HG02642 (cell line): ENCODE measurements around the gene CISD2.
"Not testable (repeated sequence)": the region's sequence is repeated elsewhere in the genome, so short reads cannot be mapped to it uniquely, and the experiment has no call there.

Experiments used
- ATAC-seq: cut with Tn5 transposase; IDR thresholded peaks from one replicate; pipeline ENCODE4 v1.9.1; 2021; ENCODE audit warnings: mild to moderate bottlenecking; ENCODE audit not compliant: unreplicated experiment, poor library complexity

CISD2 gene, protein sequence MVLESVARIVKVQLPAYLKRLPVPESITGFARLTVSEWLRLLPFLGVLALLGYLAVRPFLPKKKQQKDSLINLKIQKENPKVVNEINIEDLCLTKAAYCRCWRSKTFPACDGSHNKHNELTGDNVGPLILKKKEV

DNA sequence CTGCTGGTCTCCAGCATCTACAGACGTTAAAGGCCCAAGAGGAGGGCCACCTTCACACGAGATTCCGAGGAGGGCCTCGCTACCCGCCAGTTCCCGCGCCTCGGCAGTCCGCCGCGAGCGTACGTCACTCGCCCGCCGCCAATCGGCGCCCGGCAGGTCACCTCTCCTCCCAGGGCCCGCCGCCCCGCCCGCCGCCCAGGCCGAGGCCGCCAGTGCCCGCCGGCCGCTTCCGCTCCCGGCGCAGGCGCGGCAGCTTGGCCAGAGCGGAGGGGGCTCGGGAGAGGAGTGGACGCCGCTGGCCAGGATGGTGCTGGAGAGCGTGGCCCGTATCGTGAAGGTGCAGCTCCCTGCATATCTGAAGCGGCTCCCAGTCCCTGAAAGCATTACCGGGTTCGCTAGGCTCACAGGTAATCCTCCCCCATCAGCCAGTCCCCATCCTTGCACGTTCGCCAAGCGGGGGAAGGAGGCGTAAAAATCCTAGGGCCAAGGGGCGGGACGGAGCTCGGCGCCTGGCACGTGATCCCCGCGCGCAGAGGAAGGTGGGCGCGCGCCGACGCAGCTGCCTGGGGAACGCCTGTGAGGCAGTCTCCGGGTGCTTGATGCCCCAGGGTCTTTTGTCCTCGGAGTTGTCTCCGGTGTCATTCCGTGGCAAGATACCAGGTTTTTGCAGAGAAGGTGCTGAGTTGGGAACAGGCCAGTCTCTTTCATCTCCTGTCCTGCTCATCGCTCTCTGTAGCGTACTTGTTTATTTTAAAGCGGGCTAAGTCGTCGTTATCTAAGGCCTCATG lies at the start of gene CISD2:
TSS of gene CISD2 (plus strand) at position 212 of the 788 bp plus-strand sequence. CDS start at position 305, 93 bp downstream.
- ATAC-seq, result peak; percentile 91

DNA sequence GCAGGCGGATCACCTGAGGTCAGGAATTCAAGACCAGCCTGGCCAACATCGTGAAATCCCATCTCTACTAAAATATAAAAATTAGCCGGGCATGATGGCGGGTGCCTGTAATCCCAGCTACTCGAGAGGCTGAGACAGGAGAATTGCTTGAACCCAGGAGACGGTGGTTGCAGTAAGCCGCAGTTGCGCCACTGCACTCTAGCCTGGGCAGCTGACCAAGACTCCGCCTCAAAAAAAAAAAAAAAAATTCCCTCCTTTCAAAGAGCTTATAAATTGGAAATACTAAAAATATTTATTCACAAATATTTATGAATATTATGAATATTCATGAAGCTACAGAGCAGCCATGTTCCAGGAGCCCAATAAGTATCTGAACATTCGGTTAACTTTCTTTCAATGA lies 49.7 kb upstream of the CISD2 start:
- ATAC-seq, result not testable (repeated sequence)

DNA sequence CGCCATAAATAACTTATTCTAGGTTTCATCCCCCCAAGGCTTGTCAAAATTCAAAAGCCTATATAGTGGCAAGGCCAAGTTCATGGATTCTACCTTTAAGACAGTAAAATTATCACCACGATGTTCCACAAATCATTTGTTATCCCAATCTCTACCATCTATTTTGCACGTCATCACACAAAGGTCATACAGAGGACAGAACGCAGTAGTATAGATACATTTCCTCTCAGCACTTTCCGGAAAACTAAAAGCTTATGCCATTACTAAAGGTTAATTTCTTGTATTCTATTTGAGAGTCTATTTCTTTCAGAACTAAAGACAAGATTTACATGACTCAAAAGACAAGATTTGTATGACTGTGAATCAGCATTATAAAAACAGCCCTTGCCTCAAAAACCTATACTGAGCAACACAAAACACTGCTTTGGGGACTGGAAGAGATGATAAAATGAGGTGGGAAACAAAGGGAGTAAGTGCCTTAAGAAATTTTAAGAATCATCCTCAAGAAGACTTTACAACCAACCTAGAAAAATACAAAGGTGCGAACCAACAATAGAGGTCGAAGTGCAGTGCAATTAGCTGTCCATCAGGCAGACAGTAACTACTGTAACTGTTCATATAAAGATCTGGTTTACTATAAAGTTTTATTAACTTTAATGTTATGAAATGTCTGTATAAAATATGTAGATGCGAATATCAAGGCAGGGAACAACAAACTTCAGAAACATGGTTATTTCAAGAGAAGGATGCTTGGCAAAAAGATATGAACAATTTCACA lies 49.0 kb upstream of the CISD2 start:
- ATAC-seq, result no peak

DNA sequence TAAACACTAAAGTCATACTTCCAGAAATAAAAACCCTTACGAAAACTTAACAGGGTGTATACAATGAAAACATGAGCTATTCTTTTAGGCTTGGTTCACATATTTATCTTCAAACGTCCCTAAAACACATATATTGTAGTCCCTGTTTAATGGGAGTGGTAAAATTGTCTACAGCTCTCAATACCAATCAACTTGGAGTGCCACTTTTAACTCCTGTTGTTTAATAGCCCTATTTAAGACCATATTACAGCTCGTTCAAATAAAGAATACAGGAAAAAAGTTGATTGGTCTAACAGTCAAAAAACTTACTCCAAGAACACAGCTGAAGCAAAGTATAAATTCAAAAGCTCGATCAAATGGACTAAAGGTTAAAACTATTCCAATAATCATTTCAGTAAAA lies 45.3 kb upstream of the CISD2 start:
- ATAC-seq, result no peak

DNA sequence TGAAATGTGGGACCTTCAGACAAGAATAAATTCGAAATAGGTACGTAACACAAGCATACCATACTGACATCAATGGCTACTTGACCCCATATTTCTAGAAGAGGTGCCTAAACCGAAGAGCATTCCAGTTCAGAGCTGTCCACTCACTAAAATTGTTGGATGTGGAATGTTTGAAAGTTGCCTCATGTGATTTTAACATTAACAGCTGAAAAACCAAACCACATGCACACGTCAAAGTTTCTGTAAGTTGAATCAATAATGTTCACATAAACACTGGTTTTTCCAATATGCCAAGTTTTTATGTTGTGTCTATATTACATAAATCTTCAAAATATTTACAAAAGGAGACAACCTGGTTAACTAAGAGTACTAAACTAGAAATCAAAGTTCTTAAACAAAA lies 44.9 kb upstream of the CISD2 start:
- no peak for ATAC-seq

DNA sequence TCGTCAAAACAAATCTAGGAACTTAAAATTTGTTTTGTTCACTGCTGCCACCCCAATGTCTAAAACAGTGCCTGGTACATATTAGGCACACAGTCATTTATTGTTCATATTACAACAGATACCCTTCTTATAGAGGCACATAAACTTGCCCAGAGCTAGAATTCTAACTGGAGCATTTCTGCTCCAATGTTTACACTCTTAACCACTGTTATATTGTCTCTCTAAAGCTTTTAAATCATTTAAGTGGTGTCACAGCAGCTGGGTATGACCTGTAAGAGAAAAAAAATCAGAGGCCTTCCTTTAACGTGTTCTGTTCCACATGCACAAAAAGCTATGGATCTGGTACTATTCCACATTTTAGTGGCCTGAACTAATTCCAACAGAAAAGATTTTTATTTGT lies 44.4 kb upstream of the CISD2 start:
- ATAC-seq, result no peak

DNA sequence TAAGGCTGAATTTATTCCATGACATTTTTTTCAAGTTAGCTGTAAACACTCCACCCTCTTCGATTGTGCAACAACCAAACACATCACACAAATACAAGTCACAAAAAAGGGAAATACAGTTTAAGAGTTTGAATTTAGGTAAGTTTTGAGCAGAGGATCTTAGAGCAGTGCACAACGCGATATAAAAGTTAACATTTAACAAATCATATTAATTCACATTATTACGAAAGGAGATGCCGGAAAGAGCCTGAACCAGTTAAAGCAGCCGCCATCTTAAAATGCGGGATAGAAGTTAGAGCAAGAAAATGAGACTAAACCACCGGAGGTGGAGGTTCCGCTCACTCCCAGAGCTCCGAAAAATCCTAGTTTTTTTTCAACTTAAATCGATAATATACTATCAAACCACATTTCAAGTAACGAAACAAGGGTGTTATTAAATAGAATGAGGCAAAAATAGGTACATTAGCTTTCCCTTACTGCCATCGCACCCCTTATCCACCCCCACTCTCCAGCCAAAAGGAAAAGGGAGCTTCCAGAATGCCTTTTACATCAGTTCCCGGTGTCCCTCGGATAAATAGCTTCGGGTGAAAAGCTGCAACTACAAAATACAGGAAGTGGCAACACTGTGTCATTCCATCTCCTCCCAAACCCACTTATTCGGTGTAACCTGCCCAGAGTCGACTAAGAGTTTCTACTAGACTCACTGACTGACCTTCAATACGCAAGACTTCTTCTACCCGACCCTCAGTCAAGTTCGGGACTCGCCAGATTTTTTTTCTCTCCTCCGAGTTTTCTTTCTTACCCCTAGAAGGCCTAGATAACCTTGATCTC lies 43.3 kb upstream of the CISD2 start:
- no peak for ATAC-seq

DNA sequence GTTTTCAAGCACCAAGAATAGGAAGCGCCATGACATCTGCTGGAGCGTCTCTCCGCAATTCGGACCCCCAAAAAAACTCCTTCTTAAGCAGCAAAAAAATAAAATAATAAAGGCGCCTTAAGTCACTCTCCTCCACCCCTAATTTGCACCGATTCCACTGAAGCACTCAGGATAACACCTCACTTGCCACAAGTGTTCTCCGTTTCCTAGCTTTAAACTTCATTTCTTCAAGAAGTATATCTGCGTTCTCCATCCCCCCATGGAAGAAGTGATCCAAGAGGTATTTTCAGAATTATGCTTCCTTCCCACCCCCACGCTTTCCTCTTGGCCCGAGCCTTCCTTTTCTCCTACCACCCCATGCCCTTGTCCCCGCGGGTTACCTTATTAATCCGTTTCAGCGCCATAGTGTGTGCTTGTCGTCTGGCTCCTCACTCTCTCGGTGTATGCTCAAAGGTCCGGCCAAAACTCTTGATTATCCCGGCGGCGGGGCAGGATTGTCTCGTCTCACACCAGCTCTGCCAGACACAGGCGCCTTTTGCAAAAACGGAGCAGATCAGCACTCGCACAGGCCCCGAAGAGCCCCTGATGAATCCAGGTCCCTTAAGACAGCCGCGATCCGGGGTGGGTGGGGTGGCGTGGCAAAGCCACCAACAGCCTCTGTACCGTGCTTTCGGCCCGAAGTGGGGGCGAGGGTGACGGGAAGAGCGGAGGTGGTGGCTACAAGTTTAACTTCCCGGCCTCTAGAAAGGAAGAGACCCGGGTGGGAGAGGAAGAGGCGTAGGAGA lies 42.5 kb upstream of the CISD2 start:
- peak; percentile 0 for ATAC-seq

DNA sequence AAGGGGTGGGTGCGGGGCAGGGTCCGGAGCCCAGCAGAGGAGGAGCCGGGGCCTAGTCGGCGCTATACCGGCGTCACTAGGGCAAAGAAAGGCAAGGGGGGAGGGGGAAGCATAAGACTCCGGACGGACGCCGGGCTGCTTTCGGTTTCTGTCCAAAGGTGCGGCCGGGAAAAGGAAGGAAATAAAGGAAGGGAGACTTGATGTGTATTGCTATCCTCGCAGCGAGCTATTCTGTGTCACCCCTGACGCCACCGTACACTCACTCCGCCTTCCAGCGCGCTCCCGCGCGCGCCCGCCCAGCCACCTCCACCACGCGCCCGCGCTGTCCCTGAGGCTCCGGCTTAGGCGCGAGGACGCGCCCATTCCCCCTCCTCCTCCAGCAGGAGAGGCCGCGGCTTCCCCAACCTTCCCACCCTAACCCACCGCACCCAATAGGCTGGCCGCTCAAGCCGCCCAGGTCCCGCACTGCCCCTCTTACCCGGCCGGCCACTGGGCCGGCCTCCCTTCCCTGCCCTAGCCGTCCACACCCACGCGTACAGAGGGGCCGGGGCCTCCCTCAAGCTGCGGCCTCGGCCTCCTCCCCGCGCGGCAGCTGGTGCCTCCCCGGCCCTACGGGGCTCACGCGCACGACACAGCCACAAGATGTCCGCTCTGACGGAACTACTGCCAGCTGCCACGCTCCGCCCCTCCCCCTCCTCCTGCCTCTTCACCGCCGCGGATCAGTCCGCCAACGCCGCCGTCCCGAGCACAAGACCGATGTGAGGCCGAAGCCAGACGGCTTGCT lies 41.7 kb upstream of the CISD2 start, which contains the start of gene UBE2D3:
TSS of gene UBE2D3 (minus strand) at position 662 of the 784 bp plus-strand sequence. CDS start 1,043 bp downstream, outside the sequence.
- peak; percentile 36 for ATAC-seq

DNA sequence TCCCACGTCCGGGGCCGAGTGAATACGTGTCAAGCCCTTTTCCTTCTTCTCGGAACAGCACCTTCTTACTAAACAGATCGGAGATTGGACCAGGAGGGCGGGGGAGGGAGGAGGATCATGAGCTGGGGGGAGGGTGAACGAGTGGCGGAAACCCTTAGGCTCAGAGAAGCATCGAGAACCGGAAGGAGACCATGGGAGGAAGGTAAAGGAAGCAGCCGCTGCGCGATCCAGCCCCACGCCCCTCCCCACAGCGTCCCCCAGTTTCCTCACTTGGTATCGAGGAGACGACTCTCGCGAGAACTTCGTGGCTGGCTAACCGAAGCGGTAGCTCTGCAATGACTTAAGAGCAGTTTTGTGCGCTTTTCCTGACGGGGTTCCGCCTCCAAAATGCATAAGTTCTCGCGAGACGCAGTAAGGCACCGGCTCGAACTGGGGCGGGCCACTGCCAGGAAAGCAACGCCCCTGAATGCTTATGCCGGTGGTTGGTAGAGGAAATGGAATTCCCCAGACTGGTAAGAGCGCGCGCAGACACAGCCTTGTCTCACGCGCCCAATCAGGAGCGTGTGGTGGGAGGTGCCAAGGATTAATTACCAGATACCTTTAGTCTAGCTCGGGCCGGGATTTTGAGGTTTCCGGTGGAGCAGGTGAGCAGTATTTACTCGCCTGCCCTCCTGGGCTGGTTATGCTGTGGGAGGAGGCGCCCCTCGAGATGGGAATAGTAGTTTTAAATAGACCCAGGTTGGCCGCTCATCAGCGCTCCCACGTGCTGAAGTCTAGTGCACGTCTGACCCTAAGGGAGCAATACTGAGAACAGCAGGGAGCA lies 40.9 kb upstream of the CISD2 start:
- ATAC-seq, result peak; percentile 86

DNA sequence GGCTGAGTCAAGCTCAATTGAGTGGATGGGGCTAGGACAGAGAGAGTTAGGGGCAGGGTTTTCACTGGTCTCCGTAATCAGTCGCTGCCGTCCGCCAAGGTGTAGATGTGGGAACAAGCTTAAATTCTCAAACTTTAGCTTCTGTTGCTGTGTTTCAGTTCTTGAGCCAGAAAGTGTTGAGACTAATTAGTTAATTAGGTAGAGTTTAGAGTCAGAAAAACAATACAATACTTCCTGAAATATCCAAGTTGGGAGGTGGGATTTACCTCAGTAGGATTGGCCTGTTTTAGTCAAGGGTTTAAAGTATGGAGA lies 40.3 kb upstream of the CISD2 start:
- ATAC-seq, result no peak

DNA sequence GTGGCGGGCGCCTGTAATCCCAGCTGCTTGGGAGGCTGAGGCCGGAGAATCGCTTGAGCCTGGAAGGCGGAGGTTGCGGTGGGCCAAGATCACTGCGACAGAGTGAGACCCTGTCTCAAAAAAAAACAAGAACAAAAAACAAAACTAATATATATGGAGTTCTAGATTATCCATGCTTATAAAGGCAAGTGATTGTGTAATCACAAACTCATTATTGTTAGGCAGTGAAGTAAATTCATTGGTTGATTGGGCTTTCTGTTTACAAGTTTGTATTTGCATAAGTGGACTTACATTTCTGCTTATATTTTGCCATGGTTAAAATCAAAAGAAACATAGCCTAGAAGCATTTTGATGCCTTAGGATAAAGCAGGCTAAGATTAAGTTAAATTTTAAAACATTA lies 39.0 kb upstream of the CISD2 start:
- no peak for ATAC-seq

DNA sequence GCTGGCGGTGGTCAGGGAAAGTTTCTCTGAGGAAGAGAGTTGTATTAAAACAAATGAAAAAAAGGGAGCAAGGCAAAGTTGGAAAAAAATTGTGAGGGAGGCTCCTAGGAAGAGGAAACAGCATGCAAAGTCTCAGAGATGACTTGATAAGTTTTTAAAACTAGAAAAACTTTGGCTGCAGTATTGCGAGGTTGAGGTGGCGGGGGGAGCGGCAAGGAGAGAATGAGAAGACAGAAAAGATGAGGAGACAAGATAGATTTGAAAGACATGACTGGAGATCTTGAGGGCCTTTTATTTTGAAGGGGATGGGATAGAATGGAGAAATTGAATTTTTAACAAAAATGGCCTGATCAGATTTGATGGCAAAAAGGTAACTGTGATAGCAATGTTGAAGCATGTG lies 36.7 kb upstream of the CISD2 start:
- ATAC-seq, result no peak

DNA sequence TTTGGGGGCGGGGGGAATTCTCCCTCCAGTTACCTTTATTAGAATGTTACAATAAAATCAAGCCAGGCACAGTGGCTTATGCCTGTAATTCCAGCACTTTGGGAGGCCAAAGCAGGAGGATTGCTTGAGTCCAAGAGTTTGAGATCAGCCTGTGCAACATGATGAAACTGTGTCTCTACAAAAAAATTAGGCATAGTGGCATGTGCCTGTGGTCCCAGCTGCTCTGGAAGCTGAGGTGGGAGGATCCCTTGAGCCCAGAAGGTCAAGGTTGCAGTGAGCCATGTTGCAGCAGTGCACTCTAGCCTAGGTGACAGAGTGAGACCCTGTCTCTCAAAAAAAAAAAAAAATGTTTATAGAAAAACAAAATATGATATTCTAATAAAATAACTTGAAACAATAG lies 36.1 kb upstream of the CISD2 start:
- ATAC-seq, result no peak

DNA sequence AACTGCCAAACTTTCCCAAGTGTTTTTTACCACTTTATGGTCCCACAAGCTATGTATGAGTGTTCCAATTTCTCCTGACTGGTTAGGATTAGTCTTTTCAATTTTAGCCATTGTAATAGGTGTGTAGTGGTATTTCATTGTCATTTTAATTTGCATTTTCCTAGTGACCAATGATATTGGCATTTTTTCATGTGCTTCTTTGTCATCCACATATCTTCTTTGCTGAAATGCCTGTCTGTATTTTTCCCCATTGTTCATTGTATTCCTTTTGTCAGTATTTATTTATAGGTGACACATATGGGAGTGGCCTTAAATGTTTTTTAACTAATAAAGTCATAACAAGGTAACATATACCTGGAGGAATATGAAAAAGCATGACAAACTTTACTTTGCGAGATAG lies 32.2 kb upstream of the CISD2 start:
- ATAC-seq, result no peak

DNA sequence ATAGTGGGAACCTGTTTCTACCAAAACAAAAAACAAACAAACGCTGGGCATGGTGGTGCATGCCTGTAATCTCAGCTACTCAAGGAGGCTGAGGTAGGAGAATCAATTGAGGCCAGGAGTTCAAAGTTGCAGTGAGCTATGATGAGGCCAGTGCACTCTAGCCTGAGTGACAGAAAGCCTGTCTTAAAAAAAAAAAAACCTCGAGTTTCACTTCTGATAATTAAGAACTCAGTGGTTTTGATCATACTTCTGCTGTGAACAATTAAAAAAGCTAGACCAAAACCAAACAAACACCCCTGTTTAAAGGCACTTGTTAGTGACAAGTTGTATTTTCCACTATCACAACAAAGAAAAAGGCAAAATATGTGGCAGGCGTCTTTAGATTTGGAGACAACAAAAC lies 26.4 kb upstream of the CISD2 start:
- no peak for ATAC-seq

DNA sequence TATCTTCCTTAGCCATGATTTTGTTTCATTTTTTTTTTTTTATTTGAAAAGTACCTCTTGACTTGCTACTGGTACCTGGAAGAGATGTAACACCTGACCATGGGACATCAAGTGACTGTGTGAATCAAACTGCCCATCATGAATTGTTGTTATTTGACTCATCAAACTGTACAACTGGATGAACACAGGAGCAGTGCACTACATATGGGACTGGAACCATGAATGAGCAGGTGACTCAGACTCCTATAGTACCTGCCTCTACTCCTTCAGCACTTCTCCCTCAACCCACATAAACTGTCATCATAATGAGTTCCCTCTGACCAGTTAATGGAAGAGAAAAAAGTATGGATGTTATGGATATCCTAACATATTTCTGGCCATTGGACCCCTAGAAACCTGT lies 25.5 kb upstream of the CISD2 start:
- ATAC-seq, result no peak

DNA sequence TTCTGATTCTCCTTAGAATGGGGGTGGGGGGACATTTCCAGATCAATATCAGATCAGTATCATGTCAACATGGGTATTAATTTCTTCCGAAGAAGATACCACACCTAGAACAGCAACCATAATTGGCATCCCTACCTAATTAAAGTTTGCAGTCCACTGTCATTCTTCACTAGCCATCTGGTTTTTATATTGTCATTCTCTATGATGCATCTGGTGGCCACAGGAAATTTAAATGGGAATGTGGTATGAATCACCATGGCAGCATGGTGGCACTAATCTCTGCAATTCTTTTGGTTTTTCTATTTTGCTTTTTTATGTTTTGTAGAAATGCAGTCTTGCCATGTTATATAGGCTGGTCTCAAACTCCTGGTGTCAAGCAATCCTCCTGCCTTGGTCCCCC lies 24.9 kb upstream of the CISD2 start:
- no peak for ATAC-seq
